ENCODE data around the gene ALCAM.

Gene ALCAM

GRCh38 chr3:105473521-105474223, 107.0 kb downstream of the ALCAM start:
- no peak for TF ChIP-seq CTCF (IDR thresholded peaks at IDR 0.05; ENCODE audit: insufficient read depth, low read length, poor library complexity, severe bottlenecking)
- Histone ChIP-seq H3K4me3 (replicated peaks; ENCODE audit: low read depth, low read length) (no peak overlapping the region), H3K27me3 (replicated peaks; ENCODE audit: control insufficient read depth, insufficient read depth, low read length) (no peaks in the 10 kb centered on the region), H3K36me3 (ENCODE audit: control insufficient read depth, insufficient read depth, low read length) (no peaks in the 10 kb centered on the region)
- peak; percentile 13 for DNase-seq (ENCODE audit: extremely low read depth, insufficient read length)

- Histone ChIP-seq H3K36me3 (ENCODE audit: control insufficient read depth, insufficient read depth, low read length) (no peaks in the 10 kb centered on the region), H3K27me3 (replicated peaks; ENCODE audit: control insufficient read depth, insufficient read depth, low read length) (no peaks in the 10 kb centered on the region), H3K4me3 (replicated peaks; ENCODE audit: low read depth, low read length) (no peak overlapping the region)
- no peak for TF ChIP-seq CTCF (IDR thresholded peaks at IDR 0.05; ENCODE audit: insufficient read depth, low read length, poor library complexity, severe bottlenecking)
- DNase-seq (ENCODE audit: extremely low read depth, insufficient read length): no peak
Measured at GRCh38 chr3:105480768-105481167, 114.1 kb downstream of the ALCAM start.

GRCh38 chr3:105483476-105483875, 116.8 kb downstream of the ALCAM start:
- H3K27me3 ChIP-seq (replicated peaks; ENCODE audit: control insufficient read depth, insufficient read depth, low read length): no peaks in the 10 kb centered on the region
- H3K36me3 ChIP-seq (ENCODE audit: control insufficient read depth, insufficient read depth, low read length): no peaks in the 10 kb centered on the region
- DNase-seq (ENCODE audit: extremely low read depth, insufficient read length): no peak
- TF ChIP-seq CTCF (IDR thresholded peaks at IDR 0.05; ENCODE audit: insufficient read depth, low read length, poor library complexity, severe bottlenecking): no peak
- H3K4me3 ChIP-seq (replicated peaks; ENCODE audit: low read depth, low read length): no peak overlapping the region

GRCh38 chr3:105490045-105490444, 123.3 kb downstream of the ALCAM start:
- TF ChIP-seq CTCF (IDR thresholded peaks at IDR 0.05; ENCODE audit: insufficient read depth, low read length, poor library complexity, severe bottlenecking): no peak
- Histone ChIP-seq H3K27me3 (replicated peaks; ENCODE audit: control insufficient read depth, insufficient read depth, low read length) (no peaks in the 10 kb centered on the region), H3K4me3 (replicated peaks; ENCODE audit: low read depth, low read length) (no peak overlapping the region), H3K36me3 (ENCODE audit: control insufficient read depth, insufficient read depth, low read length) (no peaks in the 10 kb centered on the region; the same call in 1 of the 2 replicates)
- no peak for DNase-seq (ENCODE audit: extremely low read depth, insufficient read length)

- Histone ChIP-seq H3K27me3 (replicated peaks; ENCODE audit: control insufficient read depth, insufficient read depth, low read length) (no peaks in the 10 kb centered on the region), H3K36me3 (ENCODE audit: control insufficient read depth, insufficient read depth, low read length) (no peaks in the 10 kb centered on the region; the same call in 1 of the 2 replicates), H3K4me3 (replicated peaks; ENCODE audit: low read depth, low read length) (no peak overlapping the region)
- no peak for TF ChIP-seq CTCF (IDR thresholded peaks at IDR 0.05; ENCODE audit: insufficient read depth, low read length, poor library complexity, severe bottlenecking)
- DNase-seq (ENCODE audit: extremely low read depth, insufficient read length): no peak
Measured at GRCh38 chr3:105493305-105493892, 126.7 kb downstream of the ALCAM start.

Data from GM06990 (cell line).